ENCODE data around the gene RNF13.

Gene RNF13

GRCh38 chr3:149812606-149813366, at the start of gene RNF13:
Gene RNF13 (plus strand): TSS chr3:149813215. CDS start chr3:149846027, 32,812 bp downstream.
- Histone ChIP-seq H4K20me1 (ENCODE audit: low read depth, low read length) (peaks cover 18% of the 10 kb centered on the region; the same call in 1 of the 2 replicates), H3K9me2 (replicated peaks; ENCODE audit: insufficient read depth, low read length) (no peaks in the 10 kb centered on the region), H3K36me3 (ENCODE audit: low read length) (no peaks in the 10 kb centered on the region), H3K9ac (ENCODE audit: low read length) (peak within 1 kb of the TSS; percentile 77), H3K9me3 (ENCODE audit: insufficient read depth, low read length) (no peaks in the 10 kb centered on the region), H3F3A (ENCODE audit: insufficient read depth) (peaks cover 10% of the 10 kb centered on the region; the same call in 1 of the 2 replicates), H2AFZ (ENCODE audit: low read depth, low read length, severe bottlenecking) (peak within 1 kb of the TSS; percentile 96), H3K79me2 (ENCODE audit: insufficient read depth, low read length) (peaks cover 46% of the 10 kb centered on the region), H3K27me3 (ENCODE audit: low read length) (no peaks in the 10 kb centered on the region), H3K27ac (ENCODE audit: low read depth, low read length) (peak within 1 kb of the TSS; percentile 71), H3K4me3 (ENCODE audit: insufficient read depth, low read length, poor library complexity, severe bottlenecking) (peak within 1 kb of the TSS; percentile 91), H3K4me2 (ENCODE audit: low read depth, low read length, poor library complexity, severe bottlenecking) (peak within 1 kb of the TSS; percentile 98)
- TF ChIP-seq CTCF (IDR thresholded peaks at IDR 0.05; ENCODE audit: insufficient read depth, low read length, poor library complexity, severe bottlenecking) (no peak), EZH2phosphoT487 (conservative IDR thresholded peaks at IDR 0.05; ENCODE audit: low read length) (no peak)

DNA sequence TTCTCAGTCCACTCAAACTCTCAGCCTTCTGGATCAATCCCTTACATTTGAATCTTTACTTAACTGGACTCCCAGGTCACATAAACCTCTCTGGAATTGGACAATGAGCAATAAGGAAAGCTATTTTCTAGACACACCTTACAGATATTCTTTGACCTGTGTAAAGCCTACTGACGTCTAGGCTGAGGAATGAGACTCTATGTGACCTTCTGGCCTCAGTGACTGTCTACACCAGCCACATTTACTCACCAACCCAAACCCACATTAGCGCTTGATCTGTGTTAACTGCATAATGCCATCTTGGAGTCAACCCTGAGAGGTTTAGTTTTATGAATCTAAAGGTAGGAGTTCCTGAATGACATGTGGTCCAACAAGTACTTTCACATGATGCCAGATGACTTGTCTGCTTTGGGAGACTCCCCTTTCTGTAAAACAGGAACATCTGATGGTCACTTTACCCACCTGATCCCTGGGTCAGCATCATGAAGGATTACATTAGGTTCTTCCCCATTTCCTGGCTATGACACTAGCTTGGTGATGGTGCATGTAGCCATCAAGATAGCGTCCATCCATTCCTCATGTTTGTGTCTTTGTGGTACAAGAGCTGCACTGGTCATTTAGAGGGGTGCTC, 49.3 kb upstream of the RNF13 start:
- Histone ChIP-seq H3K27ac (ENCODE audit: low read depth, low read length) (no peak overlapping the region), H3K9me3 (ENCODE audit: insufficient read depth, low read length) (no peaks in the 10 kb centered on the region), H3K9me2 (replicated peaks; ENCODE audit: insufficient read depth, low read length) (no peaks in the 10 kb centered on the region), H3F3A (ENCODE audit: insufficient read depth) (no peaks in the 10 kb centered on the region), H3K4me2 (ENCODE audit: low read depth, low read length, poor library complexity, severe bottlenecking) (no peak overlapping the region), H4K20me1 (ENCODE audit: low read depth, low read length) (no peaks in the 10 kb centered on the region), H3K27me3 (ENCODE audit: low read length) (no peaks in the 10 kb centered on the region), H3K9ac (ENCODE audit: low read length) (no peak overlapping the region), H2AFZ (ENCODE audit: low read depth, low read length, severe bottlenecking) (no peak overlapping the region), H3K36me3 (ENCODE audit: low read length) (no peaks in the 10 kb centered on the region), H3K79me2 (ENCODE audit: insufficient read depth, low read length) (no peaks in the 10 kb centered on the region), H3K4me3 (ENCODE audit: insufficient read depth, low read length, poor library complexity, severe bottlenecking) (no peak overlapping the region)
- TF ChIP-seq CTCF (IDR thresholded peaks at IDR 0.05; ENCODE audit: insufficient read depth, low read length, poor library complexity, severe bottlenecking): no peak
- TF ChIP-seq EZH2phosphoT487 (conservative IDR thresholded peaks at IDR 0.05; ENCODE audit: low read length): no peak

DNA sequence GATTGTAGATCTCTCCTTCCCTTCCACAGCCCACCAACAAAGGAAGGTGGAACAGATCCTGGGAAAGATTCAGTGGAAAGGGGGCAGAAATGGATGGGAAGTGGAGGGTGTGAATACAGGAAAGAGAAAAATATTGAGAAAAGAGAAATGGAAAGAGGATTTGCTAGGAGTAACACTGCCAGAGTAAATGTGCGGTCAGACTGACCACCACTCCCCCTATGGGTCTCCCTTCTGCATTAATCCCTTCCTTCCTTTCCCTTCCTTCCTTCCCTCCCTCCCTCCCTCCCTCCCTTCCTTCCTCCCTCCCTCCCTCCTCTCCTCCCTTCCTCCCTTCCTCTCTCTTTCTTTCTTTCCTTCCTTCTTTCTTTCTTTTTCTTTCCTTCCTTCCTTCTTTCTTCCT, 48.7 kb upstream of the RNF13 start:
- Histone ChIP-seq H3K27me3 (ENCODE audit: low read length) (no peaks in the 10 kb centered on the region), H3K9ac (ENCODE audit: low read length) (no peak overlapping the region), H3K36me3 (ENCODE audit: low read length) (no peaks in the 10 kb centered on the region), H3F3A (ENCODE audit: insufficient read depth) (no peaks in the 10 kb centered on the region), H4K20me1 (ENCODE audit: low read depth, low read length) (no peaks in the 10 kb centered on the region), H3K9me3 (ENCODE audit: insufficient read depth, low read length) (no peaks in the 10 kb centered on the region), H3K27ac (ENCODE audit: low read depth, low read length) (no peak overlapping the region), H2AFZ (ENCODE audit: low read depth, low read length, severe bottlenecking) (no peak overlapping the region), H3K9me2 (replicated peaks; ENCODE audit: insufficient read depth, low read length) (no peaks in the 10 kb centered on the region), H3K79me2 (ENCODE audit: insufficient read depth, low read length) (no peaks in the 10 kb centered on the region), H3K4me3 (ENCODE audit: insufficient read depth, low read length, poor library complexity, severe bottlenecking) (no peak overlapping the region), H3K4me2 (ENCODE audit: low read depth, low read length, poor library complexity, severe bottlenecking) (no peak overlapping the region)
- TF ChIP-seq EZH2phosphoT487 (conservative IDR thresholded peaks at IDR 0.05; ENCODE audit: low read length): no peak
- no peak for TF ChIP-seq CTCF (IDR thresholded peaks at IDR 0.05; ENCODE audit: insufficient read depth, low read length, poor library complexity, severe bottlenecking)
